SK-N-MC (cell line): ENCODE data around the gene ZNF320.
"Not testable (repeated sequence)": the region's sequence is repeated elsewhere in the genome, so short reads cannot be mapped to it uniquely, and the experiment has no call there.

Experiments
- EZH2 ChIP-seq: fragments of 200-600 bp; sonication (generic); IDR thresholded peaks from one replicate; pipeline ENCODE4 v1.6.1; 2017; ENCODE audit warnings: antibody characterized with exemption
- POLR2AphosphoS5 ChIP-seq: IDR thresholded peaks from 2 replicates; pipeline ENCODE4 v1.6.1; 2012; ENCODE audit warnings: mild to moderate bottlenecking, low read depth, low read length, borderline replicate concordance

GRCh38 chr19:52924641-52925040, 27.2 kb upstream of the ZNF320 start:
- not testable (repeated sequence) for TF ChIP-seq EZH2, POLR2AphosphoS5
